Limb (tissue), 2 donors: Measurements from ENCODE around the gene SELENOK.
A peak's percentile ranks its signal among the peaks of the same experiment; 100 is the strongest.

ENCODE experiments used
- DNase-seq, 2 donors: peaks; one replicate each; pipeline ENCODE4 v3.0.0-alpha.2; 2016; ENCODE audit errors: extremely low spot score in 2 of 2

Gene SELENOK

DNA sequence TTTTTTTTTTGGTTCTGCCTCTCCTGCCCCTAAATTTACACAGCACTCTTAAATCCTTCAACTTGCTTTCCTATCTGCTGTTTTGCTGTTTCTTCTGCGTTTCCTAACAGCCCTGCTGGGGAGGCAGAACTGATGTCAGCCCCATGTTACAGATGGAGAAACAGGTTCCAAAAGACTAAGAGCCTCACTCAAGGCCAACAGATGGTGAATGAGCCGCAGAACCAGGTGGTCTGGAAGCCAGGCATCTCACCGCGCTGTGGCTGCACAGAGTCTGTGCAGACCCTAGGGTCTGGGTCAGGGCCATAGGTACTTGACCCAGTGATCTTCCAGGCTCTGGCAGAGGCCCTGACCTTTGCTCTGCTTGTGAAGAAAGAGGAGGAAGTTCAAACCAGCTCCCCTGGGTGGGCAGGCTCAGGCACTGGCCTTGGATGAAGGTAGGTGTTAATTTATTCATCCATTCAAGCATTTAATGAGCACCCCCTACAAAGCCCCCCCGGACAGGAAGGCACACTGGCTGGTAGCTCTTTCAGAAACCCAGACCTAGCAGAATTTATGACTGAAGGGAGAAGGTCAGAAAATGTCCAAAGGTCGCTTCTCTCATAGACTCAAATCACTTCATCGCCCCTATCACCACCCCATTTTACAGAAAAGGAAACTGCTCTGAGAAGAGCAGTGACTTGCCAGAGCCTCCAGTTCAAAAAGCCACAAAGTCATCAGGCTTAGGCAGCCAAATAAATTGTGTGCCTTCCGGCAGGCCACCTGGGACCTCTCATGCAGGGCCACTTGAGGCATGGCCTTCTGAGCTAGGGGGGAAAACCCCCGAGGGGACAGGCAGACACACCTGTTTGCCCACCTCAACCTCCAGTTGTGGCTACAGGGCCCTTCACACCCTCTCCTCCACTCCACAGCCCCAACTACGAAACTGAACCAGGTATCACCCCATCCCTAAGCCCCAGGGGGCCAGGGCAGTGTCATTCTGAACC is 48.2 kb downstream of the SELENOK start:
- no peak for DNase-seq

DNA sequence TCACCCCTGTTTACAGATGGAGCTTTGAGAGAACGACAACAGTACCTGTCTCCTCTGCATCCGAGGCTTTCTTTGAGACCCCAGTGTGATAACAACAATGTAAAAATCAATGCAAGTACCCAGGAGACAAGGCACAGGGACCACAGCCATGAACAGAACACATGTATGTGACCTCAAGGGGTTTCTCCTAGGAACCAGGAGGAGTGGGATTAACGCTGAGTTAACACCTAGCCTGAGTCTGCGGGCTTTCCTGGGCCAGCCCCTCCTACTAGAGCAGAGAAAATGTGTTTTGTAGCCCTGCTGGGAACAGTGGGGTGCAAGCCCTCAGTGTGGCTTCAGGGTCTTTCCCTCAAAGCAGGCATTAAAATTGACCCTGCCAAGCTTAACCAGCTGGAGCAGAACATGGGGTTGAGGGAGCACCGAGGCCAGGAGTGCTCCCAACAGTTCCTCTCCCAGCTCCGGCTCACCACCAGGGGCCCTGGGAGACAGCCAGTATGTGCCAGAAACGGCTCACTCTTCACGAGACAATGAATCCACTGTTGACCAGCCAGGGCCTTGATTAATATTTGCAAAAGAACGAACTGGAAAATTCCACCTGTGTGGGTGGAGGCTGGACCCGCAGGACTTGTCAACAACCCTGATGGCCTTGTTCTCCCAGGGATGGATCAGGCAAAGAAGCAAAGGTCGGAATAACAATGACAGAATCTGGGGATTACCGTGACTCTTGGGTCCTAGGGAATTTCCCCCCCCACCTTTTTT is 49.0 kb downstream of the SELENOK start:
- peak; percentile 3 to 50 for DNase-seq

DNA sequence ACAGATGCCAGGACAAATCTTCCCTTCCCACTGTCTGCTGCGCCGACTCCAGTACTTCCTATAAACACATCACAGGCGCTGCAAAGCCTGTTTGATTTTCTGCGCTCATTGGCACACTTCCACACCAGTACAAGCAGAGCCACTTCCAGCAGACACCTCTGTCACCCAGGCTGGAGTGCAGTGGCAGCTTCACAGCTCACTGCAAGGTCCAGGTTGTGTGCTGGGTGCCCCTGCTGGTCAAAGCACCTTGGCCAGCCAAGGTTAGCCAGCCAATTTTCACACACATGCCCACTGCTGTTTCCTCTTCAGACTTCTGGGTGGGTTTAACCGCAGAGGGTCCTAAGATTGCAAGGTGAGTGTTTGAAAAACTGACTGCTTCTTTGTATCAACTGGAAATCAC is 50.4 kb downstream of the SELENOK start:
- DNase-seq, result no peak

DNA sequence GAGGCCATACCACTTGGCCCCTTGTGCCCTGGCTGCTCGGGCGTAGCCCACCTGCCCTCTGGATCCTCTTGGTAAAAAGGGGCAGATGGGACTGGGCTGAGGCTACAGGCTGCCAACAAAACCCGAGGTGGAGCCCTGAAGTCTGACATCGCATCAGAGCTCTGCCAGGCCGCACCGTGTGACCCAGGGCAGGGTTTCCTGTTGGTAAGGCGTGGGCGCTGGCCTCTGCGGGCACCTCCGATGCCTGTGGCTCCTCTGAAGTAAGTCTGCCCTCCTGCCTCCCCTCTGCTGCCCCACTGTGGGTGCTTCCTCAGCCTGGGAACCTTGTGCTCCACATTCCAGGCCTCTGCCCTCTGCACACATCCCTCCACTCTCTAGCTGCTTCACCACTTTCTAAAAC is 54.3 kb downstream of the SELENOK start:
- DNase-seq, result no peak

DNA sequence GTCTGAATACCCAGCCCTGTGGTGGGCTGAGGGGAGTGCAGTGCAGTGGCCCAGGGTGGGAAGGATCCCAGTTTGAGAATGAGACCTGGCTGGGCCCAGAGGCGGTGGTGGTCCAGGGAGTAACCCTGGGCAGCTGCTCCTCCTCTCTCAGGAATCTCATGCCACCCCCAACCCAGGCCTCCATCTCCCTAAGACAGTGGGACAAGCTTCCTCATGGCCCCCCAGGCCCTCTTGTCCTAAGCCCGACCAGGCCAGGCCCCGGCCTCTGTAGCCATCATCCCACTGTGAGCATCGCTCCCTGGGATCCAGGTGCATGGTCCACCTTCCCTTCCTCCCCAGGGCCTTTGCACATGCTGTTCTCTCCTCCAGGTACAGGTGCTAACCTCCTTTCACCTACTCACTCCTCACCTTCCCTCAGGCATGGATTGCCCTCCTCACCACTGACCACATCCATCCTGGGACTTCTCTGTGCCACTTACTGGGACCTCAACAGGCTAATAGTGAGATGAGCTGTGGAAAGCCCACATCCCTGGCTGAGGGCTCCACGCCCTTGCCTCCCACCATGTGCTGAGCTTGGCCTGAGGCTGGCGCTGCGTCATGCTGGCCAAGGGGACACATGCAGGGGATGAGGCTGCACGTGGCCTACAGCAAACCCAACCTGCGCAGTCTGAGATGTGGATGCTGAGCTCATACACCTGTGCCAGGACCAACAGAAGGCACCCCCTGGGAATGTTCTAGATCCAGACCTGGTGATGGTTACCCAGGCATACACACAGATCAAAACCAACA is 55.4 kb downstream of the SELENOK start:
- DNase-seq, result no peak

DNA sequence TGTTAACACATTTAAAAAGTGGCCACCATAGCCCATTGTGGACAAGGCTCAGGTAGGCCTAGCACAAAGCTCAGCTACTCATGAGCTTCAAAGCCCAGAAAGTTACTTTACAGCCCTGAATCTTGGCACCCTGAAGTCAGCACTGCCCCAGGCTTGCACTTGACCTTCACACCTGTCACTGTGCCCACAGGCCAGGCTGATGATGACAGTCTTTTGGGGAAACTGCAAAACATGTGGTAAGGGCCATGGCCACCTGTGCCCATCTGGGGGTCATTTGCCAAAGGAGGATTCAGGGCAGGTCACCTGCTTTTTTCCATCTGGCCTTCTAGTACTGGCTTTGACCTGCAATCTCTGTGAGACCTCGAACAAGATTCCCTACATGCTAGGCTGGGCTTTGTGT is 56.4 kb downstream of the SELENOK start:
- DNase-seq, result no peak

DNA sequence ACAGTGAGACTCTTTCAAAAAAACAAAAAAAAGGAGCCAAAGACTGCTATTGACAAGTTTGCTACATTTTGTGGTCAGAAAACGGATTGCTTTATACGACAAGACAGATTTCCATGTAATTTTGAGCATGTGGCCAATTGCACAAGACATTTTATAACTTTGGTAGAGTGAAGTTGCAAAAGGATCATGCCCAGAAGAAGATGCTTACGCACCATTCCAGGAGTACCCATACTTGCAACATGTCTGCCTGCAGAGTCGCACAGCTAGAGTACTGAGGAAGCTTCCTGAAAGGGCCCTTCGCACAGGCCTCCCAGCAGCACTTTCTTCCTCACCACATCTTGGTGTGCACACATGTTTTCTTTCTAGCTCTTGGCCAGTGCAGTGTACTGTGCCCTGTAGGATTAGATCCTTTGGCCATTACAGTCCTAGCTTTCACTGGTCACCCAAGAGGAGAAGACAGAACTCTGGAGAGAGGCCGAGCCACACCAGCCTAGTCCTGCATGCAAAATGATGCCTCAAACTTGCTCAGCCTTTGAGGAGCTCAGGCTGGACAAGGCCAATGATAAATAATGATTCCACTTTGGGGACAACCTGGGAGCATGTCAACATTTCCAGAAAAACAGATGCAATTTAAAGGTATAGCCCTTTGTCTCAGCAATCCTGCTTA is 57.1 kb downstream of the SELENOK start:
- no peak for DNase-seq
